ENCODE results near the gene TNFSF15. TPM values are rescaled to one million over a fixed set of nuclear protein-coding genes. Genes with fewer than 3 reads are reported as not detected.

TNFSF15 gene
- total RNA-seq, 1 donor from 2014 or later, result 8.5 TPM

GRCh38 chr9:114804505-114804904 lies 1.3 kb downstream of the TNFSF15 start:
- no peak for TF ChIP-seq CTCF (IDR thresholded peaks at IDR 0.05)
- H3K36me3 ChIP-seq, result no peaks in the 10 kb centered on the region
- ATAC-seq (no peak), DNase-seq (no peak)
- no peaks in the 10 kb centered on the region for H3K27me3 ChIP-seq
- H3K4me1 ChIP-seq, result peaks cover 32% of the 10 kb centered on the region
- no peaks in the 10 kb centered on the region for H3K9me3 ChIP-seq
- peak overlapping the region; percentile 36 for H3K4me3 ChIP-seq
- H3K27ac ChIP-seq, result peak overlapping the region; percentile 77
- intact Hi-C loops (cut with DNase I), result no loop called here

- Histone ChIP-seq H3K9me3 (no peaks in the 10 kb centered on the region), H3K27ac (no peak overlapping the region), H3K36me3 (no peaks in the 10 kb centered on the region), H3K4me3 (peak overlapping the region; percentile 36), H3K27me3 (no peaks in the 10 kb centered on the region), H3K4me1 (peaks cover 32% of the 10 kb centered on the region)
- TF ChIP-seq CTCF (IDR thresholded peaks at IDR 0.05), result no peak
- DNase-seq (no peak), ATAC-seq (no peak)
- intact Hi-C loops (cut with DNase I), result no loop called here
Measured at GRCh38 chr9:114803479-114804265, 2.2 kb downstream of the TNFSF15 start.

DNA sequence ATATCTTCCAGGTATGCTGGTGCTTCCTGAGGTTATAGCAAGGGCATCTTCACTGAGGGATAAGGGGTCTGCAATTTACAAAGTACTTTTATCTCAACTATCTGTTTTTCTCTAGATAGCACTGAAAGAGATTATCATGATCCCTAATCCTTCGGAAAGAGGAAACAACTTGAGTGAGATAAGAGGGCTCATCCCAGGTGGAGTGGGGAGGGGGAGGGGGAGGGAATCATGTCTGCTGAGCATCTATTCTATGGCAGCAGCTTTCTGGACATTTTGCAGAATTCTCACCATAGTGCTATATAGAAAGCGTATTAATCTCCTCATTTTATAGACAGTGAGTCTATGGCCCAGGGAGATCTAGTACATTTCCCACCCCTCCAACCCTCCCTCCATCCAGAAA lies 5.9 kb downstream of the TNFSF15 start:
- no peak for TF ChIP-seq CTCF (IDR thresholded peaks at IDR 0.05)
- intact Hi-C loops (cut with DNase I), result no loop called here

DNA sequence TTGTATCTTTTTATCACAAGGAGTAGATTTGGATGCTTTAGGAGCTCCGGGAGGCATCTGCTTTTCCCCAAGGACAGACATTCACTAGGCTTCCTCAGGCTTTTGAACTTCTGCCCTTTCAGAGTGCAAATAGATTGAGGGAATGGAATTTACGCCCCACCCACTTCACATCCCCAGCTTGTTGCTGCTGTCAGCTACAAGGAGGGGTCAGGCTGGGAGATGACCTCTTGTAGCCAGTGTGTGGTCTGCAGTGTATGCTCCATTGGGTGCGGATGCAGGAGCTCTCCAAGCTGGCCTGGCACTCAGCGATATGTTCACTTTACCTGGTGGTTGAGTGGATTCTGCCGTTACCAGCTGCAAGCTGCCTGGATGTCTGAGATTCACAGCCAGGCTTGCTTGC lies 6.4 kb downstream of the TNFSF15 start:
- no peak for TF ChIP-seq CTCF (IDR thresholded peaks at IDR 0.05)
- Histone ChIP-seq H3K9me3 (no peaks in the 10 kb centered on the region), H3K27me3 (no peaks in the 10 kb centered on the region), H3K4me3 (no peak overlapping the region), H3K36me3 (no peaks in the 10 kb centered on the region), H3K4me1 (peaks cover 9% of the 10 kb centered on the region), H3K27ac (no peak overlapping the region)
- intact Hi-C loops (cut with DNase I), result no loop called here
- DNase-seq (no peak), ATAC-seq (peak; percentile 38)

More for the DNA sequence above, 5.9 kb downstream of the TNFSF15 start:
- H3K36me3 ChIP-seq, result no peaks in the 10 kb centered on the region
- H3K27ac ChIP-seq, result no peak overlapping the region
- H3K4me3 ChIP-seq, result no peak overlapping the region
- ATAC-seq (no peak), DNase-seq (no peak)
- H3K27me3 ChIP-seq, result no peaks in the 10 kb centered on the region
- peaks cover 14% of the 10 kb centered on the region for H3K4me1 ChIP-seq
- no peaks in the 10 kb centered on the region for H3K9me3 ChIP-seq

GRCh38 chr9:114798780-114799427 lies 6.9 kb downstream of the TNFSF15 start:
- ATAC-seq, result no peak
- H3K27ac ChIP-seq, result no peak overlapping the region
- intact Hi-C loops (cut with DNase I), result no loop called here

More at GRCh38 chr9:114798780-114799427, 6.9 kb downstream of the TNFSF15 start:
- Histone ChIP-seq H3K9me3 (no peaks in the 10 kb centered on the region), H3K4me3 (no peak overlapping the region), H3K36me3 (no peaks in the 10 kb centered on the region), H3K27me3 (no peaks in the 10 kb centered on the region), H3K4me1 (peaks cover 3% of the 10 kb centered on the region)
- TF ChIP-seq CTCF (IDR thresholded peaks at IDR 0.05), result no peak
- no peak for DNase-seq
